H1 (cell line): Measurements from ENCODE around the gene SPG11. TPM values are rescaled to one million over a fixed set of nuclear protein-coding genes. Genes with fewer than 3 reads are reported as not detected.

ENCODE experiments used
- USF2 ChIP-seq: IDR thresholded peaks from 2 replicates; pipeline ENCODE4 v1.6.1; 2011; ENCODE audit warnings: low read length, improper control_type of control experiment
- polyA plus RNA-seq, 7 experiments: library from polyadenylated mRNA; depleted of rRNA in 3 of 7; stranded (reverse) in 5 of 7; unstranded in 2 of 7; fragments of >200 nt in 5 of 7; fragments of 200-250 nt in 2 of 7; gene quantifications; 1 replicate in 5 of 7; 2 replicates in 1 of 7; 4 replicates in 1 of 7; pipeline versions ENCODE4 v1.2.1 to v1.2.3, GENCODE V29; 2011 to 2013; ENCODE audit warnings: missing spikeins in 2 of 7, mixed read lengths in 2 of 7
- total RNA-seq: library from RNA; stranded (reverse); fragmentation: NEBNext Ultra II Directional; extraction: Animal tissue kit (Norgen Biotek cat#: 25700); gene quantifications from 2 replicates; pipeline ENCODE4 v1.2.1, GENCODE V29; 2021

SPG11 gene
- total and polyA plus RNA-seq, 2 of the 8 experiments (the other 6 are each of a cell fraction or from before 2014, with no cell fraction given): 37.1 to 38.6 TPM

GRCh38 chr15:44657378-44657777 lies 6.1 kb downstream of the SPG11 start (continued):
- no peak for TF ChIP-seq USF2
